Liver (tissue), 3 donors: Measurements from ENCODE around the gene F8.
A peak's percentile ranks its signal among the peaks of the same experiment; 100 is the strongest.

Experiments
- FOXA1 ChIP-seq: IDR thresholded peaks from 2 replicates; pipeline ENCODE4 v1.6.1; 2016; ENCODE audit warnings: antibody characterized with exemption
- JUND ChIP-seq, 2 donors: IDR thresholded peaks; 2 replicates each; pipeline ENCODE4 v1.6.1; 2016; ENCODE audit warnings: antibody characterized with exemption in 2 of 2
- RAD21 ChIP-seq, 2 donors: IDR thresholded peaks; 2 replicates each; pipeline ENCODE4 v1.6.1; 2016; ENCODE audit warnings: antibody characterized with exemption in 2 of 2, mild to moderate bottlenecking in 2 of 2
- TAF1 ChIP-seq: conservative IDR thresholded peaks from 2 replicates; pipeline ENCODE4 v1.6.1; 2016; ENCODE audit warnings: antibody characterized with exemption, mild to moderate bottlenecking
- YY1 ChIP-seq: IDR thresholded peaks from 2 replicates; pipeline ENCODE4 v1.6.1; 2016; ENCODE audit warnings: antibody characterized with exemption, mild to moderate bottlenecking
- TF ChIP-seq, protein P1 (sequence below): fragments of 150-350 bp; IDR thresholded peaks from 2 replicates; pipeline ENCODE4 v1.5.1; 2017; ENCODE audit warnings: improper control_type of control experiment, low read depth, low read length; ENCODE audit not compliant: missing input control
- TF ChIP-seq, protein P2 (sequence below): IDR thresholded peaks from 2 replicates; pipeline ENCODE4 v1.6.1; 2016; ENCODE audit warnings: antibody characterized with exemption, mild to moderate bottlenecking
- TF ChIP-seq, protein P3 (sequence below): IDR thresholded peaks from 2 replicates; pipeline ENCODE4 v1.6.1; 2016; ENCODE audit warnings: antibody characterized with exemption
- TF ChIP-seq, protein P4 (sequence below): IDR thresholded peaks from 2 replicates; pipeline ENCODE4 v1.6.1; 2016; ENCODE audit warnings: antibody characterized with exemption
- donor health status: healthy.
- donor health status: healthy.

DNA sequence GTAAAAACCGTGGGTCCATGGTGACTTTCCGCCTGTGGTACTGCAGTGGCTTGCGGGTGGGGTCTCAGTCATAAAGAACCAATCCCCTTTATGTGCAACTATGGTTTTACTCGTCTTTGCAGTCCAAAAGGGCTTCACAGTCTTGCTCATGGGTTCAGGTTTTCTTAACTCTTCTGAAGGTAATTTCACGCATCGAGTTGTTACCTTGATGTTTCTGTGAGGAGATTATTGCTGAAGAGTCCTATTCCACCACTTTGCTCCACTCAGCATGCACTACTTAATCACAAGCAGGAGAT, 41.5 kb downstream of the F8 start:
- TF ChIP-seq, protein P1, sequence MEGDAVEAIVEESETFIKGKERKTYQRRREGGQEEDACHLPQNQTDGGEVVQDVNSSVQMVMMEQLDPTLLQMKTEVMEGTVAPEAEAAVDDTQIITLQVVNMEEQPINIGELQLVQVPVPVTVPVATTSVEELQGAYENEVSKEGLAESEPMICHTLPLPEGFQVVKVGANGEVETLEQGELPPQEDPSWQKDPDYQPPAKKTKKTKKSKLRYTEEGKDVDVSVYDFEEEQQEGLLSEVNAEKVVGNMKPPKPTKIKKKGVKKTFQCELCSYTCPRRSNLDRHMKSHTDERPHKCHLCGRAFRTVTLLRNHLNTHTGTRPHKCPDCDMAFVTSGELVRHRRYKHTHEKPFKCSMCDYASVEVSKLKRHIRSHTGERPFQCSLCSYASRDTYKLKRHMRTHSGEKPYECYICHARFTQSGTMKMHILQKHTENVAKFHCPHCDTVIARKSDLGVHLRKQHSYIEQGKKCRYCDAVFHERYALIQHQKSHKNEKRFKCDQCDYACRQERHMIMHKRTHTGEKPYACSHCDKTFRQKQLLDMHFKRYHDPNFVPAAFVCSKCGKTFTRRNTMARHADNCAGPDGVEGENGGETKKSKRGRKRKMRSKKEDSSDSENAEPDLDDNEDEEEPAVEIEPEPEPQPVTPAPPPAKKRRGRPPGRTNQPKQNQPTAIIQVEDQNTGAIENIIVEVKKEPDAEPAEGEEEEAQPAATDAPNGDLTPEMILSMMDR, result no peak
- TF ChIP-seq, protein P2, sequence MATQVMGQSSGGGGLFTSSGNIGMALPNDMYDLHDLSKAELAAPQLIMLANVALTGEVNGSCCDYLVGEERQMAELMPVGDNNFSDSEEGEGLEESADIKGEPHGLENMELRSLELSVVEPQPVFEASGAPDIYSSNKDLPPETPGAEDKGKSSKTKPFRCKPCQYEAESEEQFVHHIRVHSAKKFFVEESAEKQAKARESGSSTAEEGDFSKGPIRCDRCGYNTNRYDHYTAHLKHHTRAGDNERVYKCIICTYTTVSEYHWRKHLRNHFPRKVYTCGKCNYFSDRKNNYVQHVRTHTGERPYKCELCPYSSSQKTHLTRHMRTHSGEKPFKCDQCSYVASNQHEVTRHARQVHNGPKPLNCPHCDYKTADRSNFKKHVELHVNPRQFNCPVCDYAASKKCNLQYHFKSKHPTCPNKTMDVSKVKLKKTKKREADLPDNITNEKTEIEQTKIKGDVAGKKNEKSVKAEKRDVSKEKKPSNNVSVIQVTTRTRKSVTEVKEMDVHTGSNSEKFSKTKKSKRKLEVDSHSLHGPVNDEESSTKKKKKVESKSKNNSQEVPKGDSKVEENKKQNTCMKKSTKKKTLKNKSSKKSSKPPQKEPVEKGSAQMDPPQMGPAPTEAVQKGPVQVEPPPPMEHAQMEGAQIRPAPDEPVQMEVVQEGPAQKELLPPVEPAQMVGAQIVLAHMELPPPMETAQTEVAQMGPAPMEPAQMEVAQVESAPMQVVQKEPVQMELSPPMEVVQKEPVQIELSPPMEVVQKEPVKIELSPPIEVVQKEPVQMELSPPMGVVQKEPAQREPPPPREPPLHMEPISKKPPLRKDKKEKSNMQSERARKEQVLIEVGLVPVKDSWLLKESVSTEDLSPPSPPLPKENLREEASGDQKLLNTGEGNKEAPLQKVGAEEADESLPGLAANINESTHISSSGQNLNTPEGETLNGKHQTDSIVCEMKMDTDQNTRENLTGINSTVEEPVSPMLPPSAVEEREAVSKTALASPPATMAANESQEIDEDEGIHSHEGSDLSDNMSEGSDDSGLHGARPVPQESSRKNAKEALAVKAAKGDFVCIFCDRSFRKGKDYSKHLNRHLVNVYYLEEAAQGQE, result no peak
- TF ChIP-seq, protein P3, sequence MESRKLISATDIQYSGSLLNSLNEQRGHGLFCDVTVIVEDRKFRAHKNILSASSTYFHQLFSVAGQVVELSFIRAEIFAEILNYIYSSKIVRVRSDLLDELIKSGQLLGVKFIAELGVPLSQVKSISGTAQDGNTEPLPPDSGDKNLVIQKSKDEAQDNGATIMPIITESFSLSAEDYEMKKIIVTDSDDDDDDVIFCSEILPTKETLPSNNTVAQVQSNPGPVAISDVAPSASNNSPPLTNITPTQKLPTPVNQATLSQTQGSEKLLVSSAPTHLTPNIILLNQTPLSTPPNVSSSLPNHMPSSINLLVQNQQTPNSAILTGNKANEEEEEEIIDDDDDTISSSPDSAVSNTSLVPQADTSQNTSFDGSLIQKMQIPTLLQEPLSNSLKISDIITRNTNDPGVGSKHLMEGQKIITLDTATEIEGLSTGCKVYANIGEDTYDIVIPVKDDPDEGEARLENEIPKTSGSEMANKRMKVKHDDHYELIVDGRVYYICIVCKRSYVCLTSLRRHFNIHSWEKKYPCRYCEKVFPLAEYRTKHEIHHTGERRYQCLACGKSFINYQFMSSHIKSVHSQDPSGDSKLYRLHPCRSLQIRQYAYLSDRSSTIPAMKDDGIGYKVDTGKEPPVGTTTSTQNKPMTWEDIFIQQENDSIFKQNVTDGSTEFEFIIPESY, result no peak
- TF ChIP-seq RAD21 (IDR thresholded peaks at IDR 0.05) (peak in 1 of 2 donors; percentile 33), FOXA1 (no peak), YY1 (no peak), TAF1 (no peak), JUND (IDR thresholded peaks at IDR 0.05) (no peak)
- TF ChIP-seq, protein P4, sequence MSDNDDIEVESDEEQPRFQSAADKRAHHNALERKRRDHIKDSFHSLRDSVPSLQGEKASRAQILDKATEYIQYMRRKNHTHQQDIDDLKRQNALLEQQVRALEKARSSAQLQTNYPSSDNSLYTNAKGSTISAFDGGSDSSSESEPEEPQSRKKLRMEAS, result no peak
